Astrocyte (in vitro differentiated cells and primary cell): Measurements from ENCODE around the gene ANKRD28. TPM values are rescaled to one million over a fixed set of nuclear protein-coding genes. Genes with fewer than 3 reads are reported as not detected.

ENCODE experiments used
- DNase-seq: peaks from one replicate; pipeline ENCODE4 v3.0.0-alpha.2; 2010; ENCODE audit warnings: low read depth
- FAIRE-seq: peaks from 2 replicates; lab custom pipeline; 2011; peaks lifted over from hg19 to GRCh38; lab: Jason Lieb, UNC
- H2AFZ ChIP-seq: 2 replicates; pipeline ENCODE4 v1.6.0; 2012; ENCODE audit warnings: low read depth, low read length, inconsistent platforms
- H3K27ac ChIP-seq: 2 replicates; pipeline ENCODE4 v1.5.1; 2011; ENCODE audit warnings: low read depth, low read length, inconsistent platforms
- H3K27me3 ChIP-seq: 2 replicates; pipeline ENCODE4 v1.6.0; 2011; ENCODE audit warnings: low read length, inconsistent platforms; ENCODE audit not compliant: insufficient read depth
- H3K36me3 ChIP-seq: 2 replicates; pipeline ENCODE4 v1.5.1; 2011; ENCODE audit warnings: low read length, inconsistent platforms; ENCODE audit not compliant: insufficient read depth
- H3K4me1 ChIP-seq: 2 replicates; pipeline ENCODE4 v1.5.1; 2011; ENCODE audit warnings: low read length, inconsistent platforms; ENCODE audit not compliant: insufficient read depth
- H3K4me2 ChIP-seq: 2 replicates; pipeline ENCODE4 v1.6.0; 2012; ENCODE audit warnings: low read length, inconsistent platforms
- H3K4me3 ChIP-seq: 2 replicates; pipeline ENCODE4 v1.5.1; 2011; ENCODE audit warnings: low read depth, mild to moderate bottlenecking, low read length, inconsistent platforms; ENCODE audit not compliant: insufficient read depth
- H3K79me2 ChIP-seq: 2 replicates; pipeline ENCODE4 v1.6.0; 2012; ENCODE audit warnings: mild to moderate bottlenecking, low read length, inconsistent platforms; ENCODE audit not compliant: insufficient read depth
- H3K9ac ChIP-seq: 2 replicates; pipeline ENCODE4 v1.6.0; 2012; ENCODE audit warnings: mild to moderate bottlenecking, low read length, inconsistent platforms
- H3K9me3 ChIP-seq: 2 replicates; pipeline ENCODE4 v1.5.1; 2012; ENCODE audit warnings: low read depth, mild to moderate bottlenecking, low read length, inconsistent platforms; ENCODE audit not compliant: insufficient read depth
- H4K20me1 ChIP-seq: 2 replicates; pipeline ENCODE4 v1.6.0; 2012; ENCODE audit warnings: low read length, inconsistent platforms; ENCODE audit not compliant: insufficient read depth
- H3K27ac Mint-ChIP-seq: one replicate; pipeline ENCODE4 v1.8.0; 2021; ENCODE audit warnings: mild to moderate bottlenecking, mixed read lengths; ENCODE audit not compliant: unreplicated experiment
- H3K27me3 Mint-ChIP-seq: one replicate; pipeline ENCODE4 v1.8.0; 2021; ENCODE audit warnings: low read depth, mixed read lengths; ENCODE audit not compliant: unreplicated experiment
- H3K36me3 Mint-ChIP-seq: one replicate; pipeline ENCODE4 v1.8.0; 2021; ENCODE audit warnings: low read depth, mixed read lengths; ENCODE audit not compliant: unreplicated experiment
- H3K4me1 Mint-ChIP-seq: one replicate; pipeline ENCODE4 v1.8.0; 2021; ENCODE audit warnings: low read depth, mixed read lengths; ENCODE audit not compliant: unreplicated experiment
- H3K4me3 Mint-ChIP-seq: one replicate; pipeline ENCODE4 v1.8.0; 2021; ENCODE audit warnings: mild to moderate bottlenecking, moderate library complexity, mixed read lengths; ENCODE audit not compliant: unreplicated experiment
- H3K9me3 Mint-ChIP-seq: one replicate; pipeline ENCODE4 v1.8.0; 2021; ENCODE audit warnings: mild to moderate bottlenecking, mixed read lengths; ENCODE audit not compliant: unreplicated experiment
- CTCF ChIP-seq: IDR thresholded peaks from 2 replicates; pipeline ENCODE4 v1.5.1; 2011; ENCODE audit warnings: low read depth, mild to moderate bottlenecking, inconsistent platforms, low read length, moderate library complexity; ENCODE audit not compliant: insufficient read depth
- EZH2 ChIP-seq: IDR thresholded peaks from 2 replicates; pipeline ENCODE4 v1.6.1; 2012; ENCODE audit warnings: mild to moderate bottlenecking, low read length, inconsistent platforms; ENCODE audit not compliant: insufficient read depth
- total RNA-seq: library from RNA; stranded (reverse); gene quantifications from 2 replicates; pipeline ENCODE4 v1.2.1, GENCODE V29; 2021

Gene ANKRD28
- total RNA-seq, 1 donor from 2014 or later = 61.3 TPM

- Mint-ChIP-seq H3K4me1 (peaks cover 20% of the 10 kb centered on the region), H3K4me3 (no peak overlapping the region), H3K27ac (no peak overlapping the region), H3K27me3 (no peaks in the 10 kb centered on the region), H3K36me3 (peaks cover 17% of the 10 kb centered on the region), H3K9me3 (peaks cover 1% of the 10 kb centered on the region)
- H3K27me3 ChIP-seq = no peaks in the 10 kb centered on the region
- no peak overlapping the region for H3K4me3 ChIP-seq
- no peaks in the 10 kb centered on the region for H3K79me2 ChIP-seq
- no peaks in the 10 kb centered on the region for H3K9me3 ChIP-seq
- peaks cover 49% of the 10 kb centered on the region for H3K36me3 ChIP-seq
- no peak overlapping the region for H3K4me2 ChIP-seq
- peaks cover 3% of the 10 kb centered on the region for H3K4me1 ChIP-seq
- no peaks in the 10 kb centered on the region for H4K20me1 ChIP-seq
- FAIRE-seq (no peak), DNase-seq (no peak)
- no peak overlapping the region for H3K27ac ChIP-seq
- H2AFZ ChIP-seq = no peak overlapping the region
- H3K9ac ChIP-seq = no peak overlapping the region
- no peak for TF ChIP-seq EZH2
- no peak for TF ChIP-seq CTCF
Observed at GRCh38 chr3:15722877-15723623, 74.7 kb downstream of the ANKRD28 start.

GRCh38 chr3:15716178-15716577 lies 81.6 kb downstream of the ANKRD28 start:
- Mint-ChIP-seq H3K36me3 (peaks cover 10% of the 10 kb centered on the region), H3K9me3 (no peaks in the 10 kb centered on the region), H3K4me1 (no peaks in the 10 kb centered on the region), H3K27ac (no peak overlapping the region), H3K27me3 (no peaks in the 10 kb centered on the region), H3K4me3 (no peak overlapping the region)
- Histone ChIP-seq H3K9me3 (no peaks in the 10 kb centered on the region), H3K79me2 (peaks cover 11% of the 10 kb centered on the region), H4K20me1 (no peaks in the 10 kb centered on the region), H3K4me1 (no peaks in the 10 kb centered on the region), H2AFZ (no peak overlapping the region), H3K27me3 (no peaks in the 10 kb centered on the region), H3K4me3 (no peak overlapping the region), H3K27ac (no peak overlapping the region), H3K36me3 (peaks cover 31% of the 10 kb centered on the region), H3K4me2 (no peak overlapping the region), H3K9ac (no peak overlapping the region)
- no peak for FAIRE-seq
- TF ChIP-seq CTCF = no peak
- no peak for TF ChIP-seq EZH2
- DNase-seq = no peak

- no peak overlapping the region for H3K4me3 ChIP-seq
- Mint-ChIP-seq H3K36me3 (peaks cover 4% of the 10 kb centered on the region), H3K4me1 (peaks cover under 1% of the 10 kb centered on the region), H3K27me3 (no peaks in the 10 kb centered on the region), H3K9me3 (no peaks in the 10 kb centered on the region), H3K27ac (no peak overlapping the region), H3K4me3 (no peak overlapping the region)
- H2AFZ ChIP-seq = no peak overlapping the region
- H3K27ac ChIP-seq = no peak overlapping the region
- H3K27me3 ChIP-seq = no peaks in the 10 kb centered on the region
- FAIRE-seq (no peak), DNase-seq (no peak)
- no peak overlapping the region for H3K9ac ChIP-seq
- no peak overlapping the region for H3K4me2 ChIP-seq
- TF ChIP-seq EZH2 = no peak
- no peak for TF ChIP-seq CTCF
- H4K20me1 ChIP-seq = no peaks in the 10 kb centered on the region
- H3K9me3 ChIP-seq = no peaks in the 10 kb centered on the region
- peaks cover 11% of the 10 kb centered on the region for H3K79me2 ChIP-seq
- H3K4me1 ChIP-seq = no peaks in the 10 kb centered on the region
- peaks cover 32% of the 10 kb centered on the region for H3K36me3 ChIP-seq
Observed at GRCh38 chr3:15714448-15714847, 83.3 kb downstream of the ANKRD28 start.
